ENCODE measurements around the gene SGK1. TPM values are rescaled to one million over a fixed set of nuclear protein-coding genes. Genes with fewer than 3 reads are reported as not detected.

Gene SGK1
- total RNA-seq, 2 experiments from 2014 or later: 117 to 120 TPM

- Histone ChIP-seq H3K4me1 (ENCODE audit: insufficient read depth, low read length) (no peaks in the 10 kb centered on the region), H3K27ac (ENCODE audit: low read depth in 1 of 2, low read length in 2 of 2) (no peak overlapping the region), H3K27me3 (ENCODE audit: control insufficient read depth in 1 of 2, insufficient read depth in 2 of 2, low read length in 2 of 2) (no peaks in the 10 kb centered on the region), H3K36me3 (ENCODE audit: insufficient read depth, low read length) (no peaks in the 10 kb centered on the region), H3K9me3 (ENCODE audit: control insufficient read depth in 1 of 2, insufficient read depth in 1 of 2, low read length in 2 of 2) (no peaks in the 10 kb centered on the region), H3K4me3 (ENCODE audit: low read length) (no peak overlapping the region)
- no peaks in the 10 kb centered on the region for H3K27me3 Mint-ChIP-seq
- no peak overlapping the region for H3K27ac Mint-ChIP-seq
- intact Hi-C loops (cut with DNase I, micrococcal nuclease): no loop called here
- no peaks in the 10 kb centered on the region for H3K36me3 Mint-ChIP-seq (ENCODE audit: low read depth)
- CTCF ChIA-PET: interaction anchor here (1.5 kb wide), 1 partner anchor 12 kb away, joined by 3 read pairs; no protein-coding TSS in a partner anchor
- H3K4me3 Mint-ChIP-seq: no peak overlapping the region
- POLR2A ChIA-PET: no interaction called here
- H3K9me3 Mint-ChIP-seq: no peaks in the 10 kb centered on the region
- no peak for ATAC-seq (ENCODE audit: poor library complexity)
- no peaks in the 10 kb centered on the region for H3K4me1 Mint-ChIP-seq (ENCODE audit: low read depth)
- TF ChIP-seq, protein P1, sequence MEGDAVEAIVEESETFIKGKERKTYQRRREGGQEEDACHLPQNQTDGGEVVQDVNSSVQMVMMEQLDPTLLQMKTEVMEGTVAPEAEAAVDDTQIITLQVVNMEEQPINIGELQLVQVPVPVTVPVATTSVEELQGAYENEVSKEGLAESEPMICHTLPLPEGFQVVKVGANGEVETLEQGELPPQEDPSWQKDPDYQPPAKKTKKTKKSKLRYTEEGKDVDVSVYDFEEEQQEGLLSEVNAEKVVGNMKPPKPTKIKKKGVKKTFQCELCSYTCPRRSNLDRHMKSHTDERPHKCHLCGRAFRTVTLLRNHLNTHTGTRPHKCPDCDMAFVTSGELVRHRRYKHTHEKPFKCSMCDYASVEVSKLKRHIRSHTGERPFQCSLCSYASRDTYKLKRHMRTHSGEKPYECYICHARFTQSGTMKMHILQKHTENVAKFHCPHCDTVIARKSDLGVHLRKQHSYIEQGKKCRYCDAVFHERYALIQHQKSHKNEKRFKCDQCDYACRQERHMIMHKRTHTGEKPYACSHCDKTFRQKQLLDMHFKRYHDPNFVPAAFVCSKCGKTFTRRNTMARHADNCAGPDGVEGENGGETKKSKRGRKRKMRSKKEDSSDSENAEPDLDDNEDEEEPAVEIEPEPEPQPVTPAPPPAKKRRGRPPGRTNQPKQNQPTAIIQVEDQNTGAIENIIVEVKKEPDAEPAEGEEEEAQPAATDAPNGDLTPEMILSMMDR (IDR thresholded peaks at IDR 0.05): no peak
- DNase-seq: no peak
Measured at GRCh38 chr6:134145786-134146185, 172.1 kb downstream of the SGK1 start.

DNA sequence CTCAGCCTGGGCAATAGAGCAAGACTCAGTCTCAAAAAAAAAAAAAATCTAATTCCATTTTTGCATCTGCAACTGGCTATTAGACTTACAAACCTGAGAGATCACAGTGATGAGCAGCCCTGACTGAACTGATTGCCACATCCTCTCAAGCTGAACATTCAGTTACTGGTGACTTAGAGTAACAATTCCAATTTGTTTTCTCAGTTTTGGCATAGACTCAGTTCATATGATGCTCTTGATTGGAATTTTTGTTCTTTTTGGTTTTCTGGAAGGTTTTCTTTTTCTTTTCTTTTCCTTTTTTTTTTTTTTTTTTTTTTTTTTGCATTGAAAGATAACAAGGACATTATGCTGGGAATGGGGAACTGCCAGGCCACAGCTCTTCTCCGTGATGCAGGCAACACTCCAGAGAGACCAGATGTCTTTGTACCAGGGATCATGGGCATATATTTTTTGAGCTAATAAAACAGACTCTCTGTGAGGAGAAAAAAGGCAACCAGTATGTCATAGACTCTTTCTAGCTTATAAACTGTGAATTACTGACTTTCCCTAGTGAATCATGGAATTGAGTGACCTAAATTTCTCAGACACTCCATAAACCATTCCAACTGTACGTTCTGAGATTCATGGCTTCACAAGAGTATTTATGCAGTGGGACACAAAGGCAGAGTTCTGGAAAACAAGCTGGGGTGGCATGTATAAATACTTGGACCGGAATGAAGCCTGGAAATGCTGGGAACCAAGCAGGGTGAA, 179.5 kb downstream of the SGK1 start:
- no peak for DNase-seq

GRCh38 chr6:134134654-134135053, 183.3 kb downstream of the SGK1 start:
- no peak for DNase-seq
- CTCF ChIA-PET: no interaction called here

More for the DNA sequence above, 179.5 kb downstream of the SGK1 start:
- no peaks in the 10 kb centered on the region for H3K4me1 Mint-ChIP-seq (ENCODE audit: low read depth)
- TF ChIP-seq, protein P1 (IDR thresholded peaks at IDR 0.05): no peak
- ChIA-PET CTCF (no interaction called here), POLR2A (no interaction called here)
- no peak overlapping the region for H3K27ac Mint-ChIP-seq
- no peak overlapping the region for H3K4me3 ChIP-seq (ENCODE audit: low read length)
- no peaks in the 10 kb centered on the region for H3K9me3 Mint-ChIP-seq
- H3K36me3 ChIP-seq (ENCODE audit: insufficient read depth, low read length): no peaks in the 10 kb centered on the region
- no peak overlapping the region for H3K27ac ChIP-seq (ENCODE audit: low read depth in 1 of 2, low read length in 2 of 2)
- no peak for ATAC-seq (ENCODE audit: poor library complexity)
- H3K9me3 ChIP-seq (ENCODE audit: control insufficient read depth in 1 of 2, insufficient read depth in 1 of 2, low read length in 2 of 2): no peaks in the 10 kb centered on the region
- intact Hi-C loops (cut with DNase I, micrococcal nuclease): no loop called here
- H3K4me1 ChIP-seq (ENCODE audit: insufficient read depth, low read length): no peaks in the 10 kb centered on the region
- H3K4me3 Mint-ChIP-seq: no peak overlapping the region
- H3K27me3 ChIP-seq (ENCODE audit: control insufficient read depth in 1 of 2, insufficient read depth in 2 of 2, low read length in 2 of 2): no peaks in the 10 kb centered on the region
- no peaks in the 10 kb centered on the region for H3K36me3 Mint-ChIP-seq (ENCODE audit: low read depth)
- H3K27me3 Mint-ChIP-seq: no peaks in the 10 kb centered on the region

More at GRCh38 chr6:134134654-134135053, 183.3 kb downstream of the SGK1 start:
- no peak overlapping the region for H3K4me3 Mint-ChIP-seq
- Histone ChIP-seq H3K27me3 (ENCODE audit: control insufficient read depth in 1 of 2, insufficient read depth in 2 of 2, low read length in 2 of 2) (no peaks in the 10 kb centered on the region), H3K27ac (ENCODE audit: low read depth in 1 of 2, low read length in 2 of 2) (no peak overlapping the region), H3K9me3 (ENCODE audit: control insufficient read depth in 1 of 2, insufficient read depth in 1 of 2, low read length in 2 of 2) (no peaks in the 10 kb centered on the region), H3K4me3 (ENCODE audit: low read length) (no peak overlapping the region), H3K4me1 (ENCODE audit: insufficient read depth, low read length) (no peaks in the 10 kb centered on the region), H3K36me3 (ENCODE audit: insufficient read depth, low read length) (no peaks in the 10 kb centered on the region)
- ATAC-seq (ENCODE audit: poor library complexity): no peak
- no peaks in the 10 kb centered on the region for H3K27me3 Mint-ChIP-seq
- intact Hi-C loops (cut with DNase I, micrococcal nuclease): no loop called here
- no peaks in the 10 kb centered on the region for H3K9me3 Mint-ChIP-seq
- TF ChIP-seq, protein P1 (IDR thresholded peaks at IDR 0.05): no peak
- POLR2A ChIA-PET: no interaction called here
- H3K4me1 Mint-ChIP-seq (ENCODE audit: low read depth): no peaks in the 10 kb centered on the region
- H3K36me3 Mint-ChIP-seq (ENCODE audit: low read depth): no peaks in the 10 kb centered on the region
- H3K27ac Mint-ChIP-seq: no peak overlapping the region

All from CD4-positive, alpha-beta T cell (primary cell).